Measurements from ENCODE around the gene VPS35L.

VPS35L gene

GRCh38 chr16:19515757-19516156 is 39.7 kb upstream of the VPS35L start:
- Histone ChIP-seq H3K36me3 (ENCODE audit: control insufficient read depth, insufficient read depth, low read length) (no peaks in the 10 kb centered on the region; the same call in none of the 2 replicates), H3K27me3 (replicated peaks; ENCODE audit: control insufficient read depth, insufficient read depth, low read length) (no peaks in the 10 kb centered on the region), H3K4me3 (replicated peaks; ENCODE audit: low read depth, low read length) (no peak overlapping the region)
- DNase-seq (ENCODE audit: extremely low read depth, insufficient read length) = no peak
- TF ChIP-seq CTCF (IDR thresholded peaks at IDR 0.05; ENCODE audit: insufficient read depth, low read length, poor library complexity, severe bottlenecking) = no peak

GRCh38 chr16:19517424-19518089 is 37.9 kb upstream of the VPS35L start:
- H3K36me3 ChIP-seq (ENCODE audit: control insufficient read depth, insufficient read depth, low read length) = no peaks in the 10 kb centered on the region; the same call in none of the 2 replicates
- H3K27me3 ChIP-seq (replicated peaks; ENCODE audit: control insufficient read depth, insufficient read depth, low read length) = no peaks in the 10 kb centered on the region
- no peak for TF ChIP-seq CTCF (IDR thresholded peaks at IDR 0.05; ENCODE audit: insufficient read depth, low read length, poor library complexity, severe bottlenecking)
- DNase-seq (ENCODE audit: extremely low read depth, insufficient read length) = no peak
- no peak overlapping the region for H3K4me3 ChIP-seq (replicated peaks; ENCODE audit: low read depth, low read length)

- TF ChIP-seq CTCF (IDR thresholded peaks at IDR 0.05; ENCODE audit: insufficient read depth, low read length, poor library complexity, severe bottlenecking) = no peak
- Histone ChIP-seq H3K27me3 (replicated peaks; ENCODE audit: control insufficient read depth, insufficient read depth, low read length) (no peaks in the 10 kb centered on the region), H3K36me3 (ENCODE audit: control insufficient read depth, insufficient read depth, low read length) (no peaks in the 10 kb centered on the region; the same call in none of the 2 replicates), H3K4me3 (replicated peaks; ENCODE audit: low read depth, low read length) (no peak overlapping the region)
- DNase-seq (ENCODE audit: extremely low read depth, insufficient read length) = no peak
Observed at GRCh38 chr16:19518388-19518787, 37.1 kb upstream of the VPS35L start.

- DNase-seq (ENCODE audit: extremely low read depth, insufficient read length) = no peak
- Histone ChIP-seq H3K4me3 (replicated peaks; ENCODE audit: low read depth, low read length) (peak overlapping the region; percentile 80), H3K27me3 (replicated peaks; ENCODE audit: control insufficient read depth, insufficient read depth, low read length) (no peaks in the 10 kb centered on the region), H3K36me3 (ENCODE audit: control insufficient read depth, insufficient read depth, low read length) (no peaks in the 10 kb centered on the region; the same call in 1 of the 2 replicates)
- TF ChIP-seq CTCF (IDR thresholded peaks at IDR 0.05; ENCODE audit: insufficient read depth, low read length, poor library complexity, severe bottlenecking) = no peak
Observed at GRCh38 chr16:19520861-19521331, 34.6 kb upstream of the VPS35L start.

GRCh38 chr16:19521471-19522396 is 33.8 kb upstream of the VPS35L start, which contains the start of gene GDE1:
TSS of gene GDE1 (minus strand) at chr16:19522098. CDS start at chr16:19521964, 134 bp downstream.
- no peaks in the 10 kb centered on the region; the same call in 1 of the 2 replicates for H3K36me3 ChIP-seq (ENCODE audit: control insufficient read depth, insufficient read depth, low read length)
- peak; percentile 64 for TF ChIP-seq CTCF (IDR thresholded peaks at IDR 0.05; ENCODE audit: insufficient read depth, low read length, poor library complexity, severe bottlenecking)
- DNase-seq (ENCODE audit: extremely low read depth, insufficient read length) = peak; percentile 91
- no peaks in the 10 kb centered on the region for H3K27me3 ChIP-seq (replicated peaks; ENCODE audit: control insufficient read depth, insufficient read depth, low read length)
- peak within 1 kb of the TSS; percentile 80 for H3K4me3 ChIP-seq (replicated peaks; ENCODE audit: low read depth, low read length)
